Measurements from ENCODE around the gene KRT10. TPM values are rescaled to one million over a fixed set of nuclear protein-coding genes. Genes with fewer than 3 reads are reported as not detected.

Gene KRT10
- total RNA-seq, 4 donors from 2014 or later = 9.9 to 15.7 (median 10.7) TPM

DNA sequence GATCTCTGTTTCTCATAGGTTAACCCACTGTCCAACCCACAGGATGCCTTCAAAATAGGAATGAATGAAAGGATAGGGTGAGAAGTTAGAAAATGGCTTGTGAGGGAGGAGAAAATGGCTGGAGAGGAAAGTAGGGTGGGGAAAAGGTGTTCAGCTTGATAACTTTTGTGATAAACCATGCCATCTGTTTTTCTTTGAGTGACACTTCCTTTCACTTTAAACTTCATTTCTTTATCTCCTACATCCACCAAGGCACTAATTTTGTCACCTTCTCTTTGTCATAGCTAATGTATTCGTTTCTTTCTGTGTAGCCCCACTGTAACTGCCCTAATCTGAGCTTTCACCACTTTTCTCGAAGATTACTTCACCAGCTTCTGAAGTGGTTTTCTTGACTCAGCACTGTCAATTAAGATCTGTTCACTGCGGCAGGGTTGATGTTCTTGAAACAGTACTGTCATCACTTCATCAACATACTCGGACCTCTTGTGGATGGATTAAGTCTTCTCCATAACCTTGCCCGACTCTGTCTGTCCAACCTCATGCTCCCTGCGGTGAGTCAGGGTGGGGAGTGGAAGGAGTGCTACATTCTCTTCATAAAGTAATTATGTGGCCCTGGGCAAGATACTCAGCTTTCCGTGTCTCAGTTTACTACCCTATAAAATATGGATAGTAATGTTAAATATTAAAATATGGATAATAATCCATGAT lies 5.5 kb upstream of the KRT10 start:
- peaks cover 8 to 25% (median 21%) of the 10 kb centered on the region in 4 donors for H3K4me1 ChIP-seq
- intact Hi-C loops (cut with DNase I) = no loop called here

GRCh38 chr17:40825599-40825998 lies 3.2 kb upstream of the KRT10 start:
- Histone ChIP-seq H3K4me1 (peaks cover 10 to 25% (median 21%) of the 10 kb centered on the region in 4 donors), H3K27ac (replicated peaks in 1 of 4) (no peak overlapping the region), H3K27me3 (no peaks in the 10 kb centered on the region), H3K36me3 (peaks cover 0 to 9% (median 0%) of the 10 kb centered on the region in 4 donors), H3K4me3 (no peak overlapping the region), H3K9me3 (no peaks in the 10 kb centered on the region)
- WGBS = 80% methylated on average over 2 of the region's 2 CpGs
- DNase-seq (ENCODE audit: extremely low spot score) = no peak
- TF ChIP-seq EP300 (IDR thresholded peaks at IDR 0.05) (no peak), POLR2AphosphoS5 (IDR thresholded peaks at IDR 0.05) (no peak), POLR2A (IDR thresholded peaks at IDR 0.05; ENCODE audit: low read depth) (no peak)
- TF ChIP-seq, protein P1, sequence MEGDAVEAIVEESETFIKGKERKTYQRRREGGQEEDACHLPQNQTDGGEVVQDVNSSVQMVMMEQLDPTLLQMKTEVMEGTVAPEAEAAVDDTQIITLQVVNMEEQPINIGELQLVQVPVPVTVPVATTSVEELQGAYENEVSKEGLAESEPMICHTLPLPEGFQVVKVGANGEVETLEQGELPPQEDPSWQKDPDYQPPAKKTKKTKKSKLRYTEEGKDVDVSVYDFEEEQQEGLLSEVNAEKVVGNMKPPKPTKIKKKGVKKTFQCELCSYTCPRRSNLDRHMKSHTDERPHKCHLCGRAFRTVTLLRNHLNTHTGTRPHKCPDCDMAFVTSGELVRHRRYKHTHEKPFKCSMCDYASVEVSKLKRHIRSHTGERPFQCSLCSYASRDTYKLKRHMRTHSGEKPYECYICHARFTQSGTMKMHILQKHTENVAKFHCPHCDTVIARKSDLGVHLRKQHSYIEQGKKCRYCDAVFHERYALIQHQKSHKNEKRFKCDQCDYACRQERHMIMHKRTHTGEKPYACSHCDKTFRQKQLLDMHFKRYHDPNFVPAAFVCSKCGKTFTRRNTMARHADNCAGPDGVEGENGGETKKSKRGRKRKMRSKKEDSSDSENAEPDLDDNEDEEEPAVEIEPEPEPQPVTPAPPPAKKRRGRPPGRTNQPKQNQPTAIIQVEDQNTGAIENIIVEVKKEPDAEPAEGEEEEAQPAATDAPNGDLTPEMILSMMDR (IDR thresholded peaks at IDR 0.05) = no peak
- intact Hi-C loops (cut with DNase I) = no loop called here

More for the DNA sequence above, 5.5 kb upstream of the KRT10 start:
- Histone ChIP-seq H3K27ac (replicated peaks in 1 of 4) (peak overlapping the region; percentile 68 to 81 (median 72)), H3K36me3 (no peaks in the 10 kb centered on the region), H3K4me3 (peak overlapping the region in 2 of 4 donors; percentile 5 to 14), H3K9me3 (no peaks in the 10 kb centered on the region), H3K27me3 (no peaks in the 10 kb centered on the region)
- WGBS = 52% methylated on average over 7 of the region's 7 CpGs
- DNase-seq (ENCODE audit: extremely low spot score) = no peak
- TF ChIP-seq EP300 (IDR thresholded peaks at IDR 0.05) = no peak
- TF ChIP-seq, protein P1 (IDR thresholded peaks at IDR 0.05) = no peak
- no peak for TF ChIP-seq POLR2A (IDR thresholded peaks at IDR 0.05; ENCODE audit: low read depth)
- TF ChIP-seq POLR2AphosphoS5 (IDR thresholded peaks at IDR 0.05) = no peak

DNA sequence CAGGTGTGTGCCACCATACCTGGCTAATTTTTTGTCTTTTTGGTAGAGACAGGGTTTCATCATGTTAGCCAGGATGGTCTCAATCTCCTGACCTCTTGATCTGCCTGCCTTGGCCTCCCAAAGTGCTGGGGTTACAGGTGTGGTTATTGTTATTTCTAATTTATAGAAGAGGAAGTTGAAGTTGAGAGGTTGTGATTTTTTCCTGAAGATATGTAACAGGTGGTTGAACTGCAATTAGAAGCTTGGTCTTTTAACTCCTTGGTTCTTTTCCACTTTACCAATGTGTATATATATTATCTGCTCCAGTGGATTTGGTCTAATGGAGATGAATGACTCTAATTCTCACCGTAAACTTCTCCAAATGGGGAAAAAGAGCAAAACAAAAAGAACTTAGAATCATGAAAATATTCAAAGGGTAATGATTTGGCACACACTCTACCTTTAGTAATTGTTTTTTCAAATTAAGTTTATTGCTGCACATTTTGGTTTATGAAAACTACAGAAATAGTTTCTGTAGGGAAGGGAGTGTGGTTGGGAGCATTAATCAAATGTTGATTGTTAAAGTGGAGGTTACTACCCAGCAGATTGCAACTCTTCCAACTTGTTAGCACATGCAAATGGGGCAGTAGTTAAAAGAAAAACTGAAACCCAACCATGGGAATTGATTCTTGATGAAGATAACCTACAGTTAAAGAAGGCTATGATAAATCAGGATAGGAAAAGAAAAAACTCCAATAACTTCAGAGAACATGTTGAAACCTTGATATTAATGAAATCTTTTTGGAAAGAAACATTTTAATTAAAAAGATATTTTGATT lies 1.8 kb upstream of the KRT10 start:
- 92% methylated on average over 1 of the region's 1 CpG for WGBS
- Histone ChIP-seq H3K9me3 (no peaks in the 10 kb centered on the region), H3K27me3 (no peaks in the 10 kb centered on the region), H3K36me3 (peaks cover 0 to 9% (median 0%) of the 10 kb centered on the region in 4 donors), H3K4me3 (no peak overlapping the region), H3K4me1 (peaks cover 19 to 32% (median 24%) of the 10 kb centered on the region in 4 donors), H3K27ac (replicated peaks in 1 of 4) (no peak overlapping the region)
- TF ChIP-seq, protein P1 (IDR thresholded peaks at IDR 0.05) = no peak
- TF ChIP-seq POLR2AphosphoS5 (IDR thresholded peaks at IDR 0.05) (no peak), EP300 (IDR thresholded peaks at IDR 0.05) (no peak), POLR2A (IDR thresholded peaks at IDR 0.05; ENCODE audit: low read depth) (no peak)
- intact Hi-C loops (cut with DNase I) = no loop called here
- no peak for DNase-seq (ENCODE audit: extremely low spot score)

DNA sequence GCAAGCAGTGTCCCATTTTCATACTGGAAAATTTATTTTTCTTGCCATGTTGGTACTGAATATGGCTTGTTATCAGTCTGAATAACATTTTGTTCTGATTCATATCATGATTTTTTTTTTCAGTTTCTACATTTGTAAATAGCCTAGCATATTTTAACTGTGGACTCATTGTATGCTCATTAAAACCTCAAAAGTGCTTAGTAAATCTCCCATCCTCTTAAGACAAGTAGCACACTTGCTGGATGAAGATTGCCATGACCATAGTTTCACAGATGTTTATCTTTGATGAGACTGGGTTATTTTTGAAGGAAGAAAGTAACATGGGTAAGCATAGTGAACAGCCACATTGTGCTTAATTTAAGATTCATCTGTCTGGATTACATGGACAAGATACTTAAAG lies 878 bp downstream of the KRT10 start:
- intact Hi-C loops (cut with DNase I) = no loop called here
- Histone ChIP-seq H3K27ac (replicated peaks in 1 of 4) (no peak overlapping the region), H3K9me3 (no peaks in the 10 kb centered on the region), H3K36me3 (peaks cover 0 to 14% (median 6%) of the 10 kb centered on the region in 4 donors), H3K4me1 (peaks cover 12 to 21% (median 18%) of the 10 kb centered on the region in 4 donors), H3K27me3 (no peaks in the 10 kb centered on the region), H3K4me3 (no peak overlapping the region)
- DNase-seq (ENCODE audit: extremely low spot score) = no peak
- no peak for TF ChIP-seq POLR2A (IDR thresholded peaks at IDR 0.05; ENCODE audit: low read depth)
- TF ChIP-seq EP300 (IDR thresholded peaks at IDR 0.05) = no peak
- TF ChIP-seq POLR2AphosphoS5 (IDR thresholded peaks at IDR 0.05) = no peak
- TF ChIP-seq, protein P1 (IDR thresholded peaks at IDR 0.05) = no peak

Measured in esophagus muscularis mucosa (tissue), 4 donors.